HG03354 (cell line): Measurements from ENCODE around the gene NSUN5.

Experiments
- ATAC-seq: cut with Tn5 transposase; IDR thresholded peaks from one replicate; pipeline ENCODE4 v1.9.1; 2021; ENCODE audit warnings: mild to moderate bottlenecking; ENCODE audit not compliant: unreplicated experiment, poor library complexity, severe bottlenecking

NSUN5 gene

DNA sequence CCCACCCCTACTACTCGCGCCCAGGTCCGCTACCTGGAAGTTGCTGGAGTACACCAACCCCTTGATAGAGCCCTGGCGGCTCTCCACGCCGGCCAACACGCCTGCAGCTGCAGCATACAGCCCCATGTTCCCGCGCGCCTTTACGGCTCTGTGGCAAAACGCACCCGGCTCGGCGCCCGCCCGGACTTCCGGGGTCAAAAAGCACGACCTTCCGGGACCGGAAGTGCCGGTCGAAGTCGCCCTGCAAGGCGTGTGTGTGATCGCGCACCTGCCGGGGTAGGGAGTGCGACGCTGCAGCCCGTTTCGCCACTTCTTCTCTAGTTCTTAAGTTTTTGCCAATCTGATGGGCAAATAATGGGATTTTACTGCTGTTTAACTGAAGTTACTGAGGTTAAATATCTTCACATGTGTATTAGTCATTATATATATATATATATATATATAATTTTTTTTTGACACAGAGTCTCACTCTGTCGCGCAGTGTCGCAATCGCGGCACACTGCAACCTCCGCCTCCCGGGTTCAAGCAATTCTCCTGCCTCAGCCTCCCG lies at the start of gene NSUN5:
TSS of gene NSUN5 (minus strand) at position 162 of the 550 bp plus-strand sequence. CDS start at position 126, 36 bp downstream.
- peak; percentile 95 for ATAC-seq

DNA sequence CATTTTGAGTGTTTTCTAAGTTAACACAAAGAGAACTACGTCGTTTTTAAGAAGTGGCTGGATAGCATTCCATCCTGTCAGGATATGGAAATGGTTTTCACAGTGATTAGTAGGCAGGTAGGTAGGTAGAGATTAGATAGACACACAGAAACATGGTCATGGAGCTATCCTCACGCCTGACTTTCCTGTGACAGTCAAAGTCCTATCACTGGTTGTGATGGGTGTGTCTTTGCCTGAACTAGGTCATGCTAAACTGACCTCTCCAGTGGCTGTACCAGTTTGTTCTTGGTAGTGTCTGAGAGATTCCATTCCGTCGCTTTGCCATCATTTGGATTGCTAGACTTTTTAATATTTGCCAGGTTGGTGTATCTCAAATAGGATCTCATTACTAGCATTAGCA lies 47.5 kb upstream of the NSUN5 start:
- ATAC-seq: no peak

DNA sequence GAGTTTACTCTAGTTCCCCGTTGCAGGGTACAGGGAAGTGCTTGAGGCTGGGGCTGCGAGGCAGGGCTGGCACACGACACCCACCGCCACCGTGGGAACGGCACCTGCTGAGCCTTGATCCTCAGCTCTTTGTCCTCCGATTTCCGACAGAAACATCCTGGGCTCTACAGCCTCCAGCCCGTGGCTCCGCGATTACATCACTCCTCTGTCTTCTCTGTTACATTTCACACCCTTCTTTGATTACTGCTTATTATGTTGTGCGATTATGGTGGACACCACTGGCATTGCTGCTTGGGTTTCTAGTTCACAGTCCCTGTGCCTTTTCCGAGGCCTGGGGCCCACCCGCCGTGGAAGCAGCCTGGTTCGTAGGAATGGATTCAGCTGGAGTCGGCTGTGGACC lies 46.2 kb upstream of the NSUN5 start:
- ATAC-seq: no peak

DNA sequence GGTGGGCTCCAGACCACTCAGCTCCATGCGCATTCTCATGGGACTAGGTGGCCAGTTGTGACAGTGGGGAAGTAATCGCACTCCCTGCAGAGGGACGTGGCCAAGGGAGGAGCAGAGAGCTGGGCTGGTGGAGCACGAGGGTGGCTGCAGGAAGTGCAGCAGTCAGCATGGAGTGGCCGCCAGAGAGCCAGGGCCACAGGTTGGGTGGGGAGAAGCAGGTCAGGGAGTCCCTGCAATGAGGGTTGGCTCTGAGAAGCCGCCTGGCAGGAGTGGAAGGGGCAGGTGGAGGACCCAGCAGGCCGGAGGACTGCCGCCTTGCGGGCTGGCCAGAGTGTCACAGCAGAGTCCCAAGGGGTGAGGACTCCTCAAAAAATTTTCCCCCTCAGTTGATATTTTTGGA lies 45.6 kb upstream of the NSUN5 start:
- no peak for ATAC-seq

DNA sequence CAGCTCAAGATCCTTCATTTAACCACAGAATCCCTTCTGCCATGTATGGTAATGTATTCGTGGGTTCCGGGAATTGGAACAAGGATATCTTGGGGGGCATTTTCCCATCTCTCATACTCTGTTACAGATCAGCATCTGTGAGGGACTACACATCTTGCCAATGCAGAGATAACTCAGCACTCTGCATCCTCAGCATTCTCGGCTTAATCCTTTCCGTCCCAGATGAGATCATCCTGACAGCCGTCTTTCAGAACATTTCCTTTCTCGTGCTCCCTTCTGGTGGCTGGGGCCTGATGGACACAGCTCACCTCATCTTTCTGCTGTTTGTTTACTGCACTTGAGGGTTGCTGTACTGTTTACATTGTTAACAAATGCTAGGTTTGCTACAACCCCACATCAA lies 44.6 kb upstream of the NSUN5 start:
- ATAC-seq: no peak

DNA sequence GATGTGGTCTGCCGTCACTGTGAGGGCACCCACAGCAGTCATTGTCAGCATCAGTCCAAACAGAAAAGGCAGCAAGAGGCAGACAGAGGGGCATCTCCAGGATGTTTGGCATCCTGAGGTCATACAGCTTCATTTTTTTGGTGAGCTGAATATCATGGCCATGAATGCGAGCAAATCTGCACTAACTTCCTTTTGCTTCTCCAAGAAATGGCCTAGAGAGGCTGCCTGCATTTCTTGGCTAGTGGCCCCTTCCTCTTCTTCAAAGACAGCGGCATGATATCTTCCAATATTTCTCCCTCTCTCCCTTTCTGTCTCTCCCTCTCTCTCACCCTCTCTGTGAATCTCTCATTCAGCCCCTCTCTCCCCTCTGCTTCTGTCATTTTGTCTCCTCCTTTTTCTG lies 44.2 kb upstream of the NSUN5 start:
- ATAC-seq: no peak

DNA sequence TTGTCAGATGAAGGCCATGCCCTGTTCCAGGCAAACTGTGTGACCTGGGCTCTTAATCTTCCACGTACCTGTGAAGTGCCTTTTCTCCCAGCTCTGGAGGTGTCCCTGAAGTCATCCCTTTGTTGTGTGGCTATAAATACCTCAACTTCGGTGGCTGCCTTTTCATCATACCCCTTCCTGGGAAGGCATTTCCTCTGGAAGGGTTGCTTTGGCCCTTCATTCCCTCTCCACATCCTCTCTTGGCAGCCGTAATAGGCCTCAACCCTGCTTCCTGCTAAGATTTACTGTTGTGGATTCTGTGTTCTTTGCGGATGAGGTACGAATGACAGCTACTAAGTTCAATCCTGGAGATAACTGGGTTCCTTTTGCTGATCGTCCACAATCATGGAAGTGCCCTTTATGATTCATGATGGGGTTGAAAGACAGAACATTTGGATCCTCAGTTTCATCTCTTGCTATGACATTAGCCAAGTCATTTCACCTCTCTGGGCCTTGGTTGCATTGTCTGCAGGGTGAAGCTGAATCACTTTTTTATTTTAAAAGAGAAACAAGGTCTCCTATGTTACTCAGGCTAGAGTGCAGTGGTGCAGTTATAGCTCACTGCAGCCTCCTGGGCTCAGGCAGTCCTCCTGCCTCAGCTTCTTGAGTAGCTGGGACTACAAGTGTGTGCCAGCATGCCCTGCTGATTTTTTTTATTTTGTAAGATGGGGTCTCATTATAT lies 43.0 kb upstream of the NSUN5 start:
- no peak for ATAC-seq

DNA sequence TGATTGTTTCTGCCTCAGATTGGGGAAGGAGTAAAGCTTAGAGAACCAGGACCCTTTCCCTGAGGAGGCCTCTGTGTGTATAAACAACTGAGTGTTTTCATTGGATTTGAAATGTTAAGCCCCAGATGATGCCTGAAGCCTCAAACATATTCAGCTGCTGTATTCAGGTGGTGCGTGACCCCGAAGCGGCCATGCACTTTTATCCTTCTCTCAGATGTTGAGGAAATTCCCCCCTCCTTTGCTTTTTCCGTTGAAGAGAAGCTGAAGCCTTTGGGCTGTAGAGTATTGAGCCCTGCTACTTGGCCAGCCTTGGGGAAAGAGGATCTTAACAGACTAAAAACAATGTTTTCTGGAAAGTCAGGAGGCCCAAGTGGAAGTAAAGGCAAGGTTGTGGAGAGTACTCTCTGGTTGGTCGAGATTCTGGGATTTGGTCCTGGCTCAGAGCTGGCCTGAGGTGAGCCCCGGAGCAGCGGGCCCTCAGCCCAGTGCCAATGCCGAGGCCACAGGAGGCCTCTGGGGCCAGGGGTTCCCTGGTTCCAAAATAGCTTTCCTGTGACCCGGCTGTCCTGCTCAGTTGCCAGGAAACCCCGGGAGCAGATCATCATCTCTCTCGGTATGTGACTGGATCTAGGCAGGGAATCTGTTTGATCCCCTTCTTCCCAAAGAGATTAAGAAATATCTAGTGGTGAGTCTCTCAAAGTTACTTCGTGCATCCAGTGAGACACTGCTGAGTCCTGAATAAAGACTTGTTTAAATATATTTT lies 41.9 kb upstream of the NSUN5 start:
- ATAC-seq: no peak

DNA sequence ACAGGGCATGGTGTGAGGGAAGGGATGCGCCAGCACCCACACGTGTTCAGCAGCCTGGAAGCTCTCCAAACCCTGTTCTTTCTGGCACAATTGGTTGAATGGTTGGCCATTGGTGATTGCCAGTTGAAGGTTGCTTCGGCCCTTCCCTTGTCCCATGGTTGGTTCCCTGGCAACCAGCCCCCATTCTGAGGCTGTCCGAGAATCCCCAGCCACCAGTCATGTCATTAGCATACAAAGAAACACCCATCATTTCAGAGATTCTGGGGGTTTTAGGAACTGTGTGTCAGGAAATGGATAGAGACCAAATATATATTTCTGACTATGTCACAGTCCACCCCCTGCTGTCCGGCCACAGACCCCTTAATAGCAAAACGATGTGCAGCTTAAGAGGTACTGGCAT lies 41.1 kb upstream of the NSUN5 start:
- no peak for ATAC-seq

DNA sequence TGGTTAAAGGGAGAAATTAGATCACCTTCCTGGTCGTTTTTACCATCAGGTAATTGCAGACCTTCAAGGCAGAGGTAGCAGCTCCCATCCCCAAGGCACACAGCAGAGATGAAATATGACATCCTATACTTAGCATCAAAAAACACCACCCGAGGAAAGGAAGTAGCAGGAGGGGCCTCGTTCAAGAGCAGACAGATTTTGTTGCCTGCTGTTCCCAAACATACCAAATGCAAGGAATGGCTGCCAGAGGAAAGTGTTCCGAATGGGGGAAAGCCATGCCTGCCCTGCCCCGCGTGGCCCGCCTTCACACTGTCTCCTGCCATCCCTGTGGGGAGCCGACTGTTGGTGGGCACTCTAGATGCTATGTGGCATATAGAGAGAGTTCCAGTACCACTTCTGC lies 37.3 kb upstream of the NSUN5 start:
- no peak for ATAC-seq

DNA sequence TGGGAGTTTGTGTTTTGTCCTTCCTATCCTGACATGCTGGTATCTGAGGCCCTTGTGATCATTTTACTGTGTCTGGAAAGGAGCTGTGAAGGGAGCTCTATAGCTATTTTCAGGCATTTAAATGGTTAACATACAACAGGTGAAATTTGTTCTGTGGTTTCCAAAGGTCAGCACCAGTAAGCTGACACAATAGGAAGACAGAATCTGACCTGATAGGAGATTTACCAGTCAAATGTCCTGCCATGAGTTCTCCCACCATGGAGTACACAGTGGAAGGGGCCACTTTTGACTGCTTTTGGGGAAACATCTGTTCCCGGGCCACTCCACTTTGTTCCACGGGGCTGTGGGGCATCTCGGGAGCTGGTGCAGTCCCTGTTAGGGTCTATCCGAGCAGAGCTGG lies 36.9 kb upstream of the NSUN5 start:
- no peak for ATAC-seq

DNA sequence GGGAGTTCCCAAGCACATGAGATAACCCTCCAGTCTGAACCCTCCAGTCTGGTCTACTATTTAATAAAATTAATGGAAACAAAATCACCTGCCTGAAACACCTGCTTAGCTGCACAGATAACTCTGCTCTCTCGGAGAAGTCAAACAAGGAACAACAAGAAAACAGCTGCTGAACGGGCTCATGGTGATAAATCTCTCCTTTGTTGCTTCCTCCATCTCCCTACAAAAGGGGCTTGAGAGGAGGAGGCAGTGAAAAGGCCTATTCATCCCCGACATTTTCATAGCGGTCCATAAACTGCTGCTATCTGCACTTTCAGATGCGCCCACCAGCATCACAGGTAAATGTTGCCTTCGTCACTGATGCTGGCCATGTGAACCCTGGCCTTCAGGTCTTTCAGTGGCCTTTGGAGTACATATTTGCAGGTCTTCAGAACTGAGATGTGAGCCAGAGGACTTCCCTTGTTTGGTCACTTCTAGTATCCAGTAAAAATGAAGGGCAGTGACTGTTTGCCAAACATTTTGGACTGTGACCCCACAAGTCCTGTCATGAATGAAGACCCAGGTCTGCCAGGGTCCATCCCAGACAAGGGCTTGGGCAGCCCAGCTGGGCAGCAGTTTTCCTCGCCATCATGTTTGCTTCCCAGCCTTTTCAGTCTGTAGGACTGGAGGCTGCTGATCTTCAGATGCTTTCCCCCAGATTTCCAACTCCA lies 35.2 kb upstream of the NSUN5 start:
- ATAC-seq: no peak

DNA sequence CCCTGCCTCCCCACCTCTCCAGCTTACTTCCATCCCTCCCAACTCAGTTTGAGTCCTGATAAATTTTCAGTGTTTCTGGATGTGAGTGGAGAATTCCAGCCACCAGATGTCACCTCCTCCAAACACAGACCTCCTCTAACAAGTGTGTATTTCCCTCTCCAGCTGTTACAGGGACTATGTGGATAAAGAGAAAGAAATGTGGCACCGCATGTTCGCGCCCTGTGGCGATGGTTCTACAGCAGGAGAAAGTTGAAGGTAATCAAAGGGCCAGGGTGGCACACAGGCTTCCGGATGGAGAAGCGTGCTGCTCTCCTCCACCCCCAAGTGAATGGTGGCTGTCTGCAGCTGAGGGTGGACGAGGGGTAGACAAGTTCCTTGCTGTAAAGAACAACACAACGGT lies 34.0 kb upstream of the NSUN5 start:
- ATAC-seq: no peak

DNA sequence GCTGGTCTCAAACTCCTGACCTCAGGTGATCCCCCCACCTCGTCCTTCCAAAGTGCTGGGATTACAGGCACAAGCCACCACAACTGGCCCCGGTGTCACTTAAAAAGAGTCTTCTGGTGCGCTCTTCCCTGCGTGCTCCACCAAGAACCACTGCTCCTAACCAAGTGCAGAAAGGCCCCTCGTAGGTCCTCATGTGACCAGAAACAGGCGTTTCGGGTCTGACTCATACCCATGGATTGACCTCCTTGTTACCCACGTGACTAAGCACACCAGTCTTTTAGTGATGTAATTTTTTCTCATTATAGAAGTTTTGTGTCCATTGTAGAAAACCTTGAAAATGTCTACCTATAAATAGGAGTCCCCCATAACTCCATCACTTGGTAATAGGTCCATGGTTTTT lies 33.3 kb upstream of the NSUN5 start:
- no peak for ATAC-seq

DNA sequence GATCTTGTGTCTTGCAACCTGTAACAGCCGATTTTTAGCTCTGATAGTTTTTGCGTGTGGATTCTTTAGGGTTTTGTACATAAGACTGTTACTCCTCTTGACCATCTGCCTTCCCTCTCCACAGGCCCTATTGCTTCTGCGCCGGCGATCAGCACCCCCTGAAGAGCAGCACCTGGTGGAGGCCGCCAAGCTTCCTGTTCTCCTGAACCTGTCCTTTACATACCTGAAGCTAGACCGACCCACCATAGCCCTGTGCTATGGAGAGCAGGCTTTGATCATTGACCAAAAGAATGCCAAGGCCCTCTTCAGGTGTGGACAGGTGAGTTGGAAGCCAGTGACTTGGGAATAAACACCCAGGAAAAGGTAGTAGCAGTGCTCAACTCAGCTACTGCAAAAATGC lies 31.9 kb upstream of the NSUN5 start:
- ATAC-seq: no peak

DNA sequence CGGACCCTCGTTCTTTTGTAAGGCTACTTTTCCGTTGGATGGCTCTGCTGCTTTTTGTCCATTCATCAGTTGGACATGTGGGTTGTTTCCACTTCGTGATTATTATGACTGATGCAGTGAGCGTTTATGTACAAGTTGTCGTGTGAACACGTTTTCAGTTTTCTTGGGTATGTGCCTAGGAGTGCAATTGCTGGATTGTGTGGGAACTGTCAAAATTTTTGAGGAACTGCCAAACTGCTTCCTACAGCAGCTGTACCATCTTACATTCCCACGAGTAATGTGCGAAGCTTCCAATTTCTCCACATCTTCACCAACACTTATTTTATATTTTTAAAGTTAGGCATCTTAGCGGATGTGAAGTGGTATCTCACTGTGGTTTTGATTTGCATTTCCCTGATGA lies 29.7 kb upstream of the NSUN5 start:
- ATAC-seq: no peak

DNA sequence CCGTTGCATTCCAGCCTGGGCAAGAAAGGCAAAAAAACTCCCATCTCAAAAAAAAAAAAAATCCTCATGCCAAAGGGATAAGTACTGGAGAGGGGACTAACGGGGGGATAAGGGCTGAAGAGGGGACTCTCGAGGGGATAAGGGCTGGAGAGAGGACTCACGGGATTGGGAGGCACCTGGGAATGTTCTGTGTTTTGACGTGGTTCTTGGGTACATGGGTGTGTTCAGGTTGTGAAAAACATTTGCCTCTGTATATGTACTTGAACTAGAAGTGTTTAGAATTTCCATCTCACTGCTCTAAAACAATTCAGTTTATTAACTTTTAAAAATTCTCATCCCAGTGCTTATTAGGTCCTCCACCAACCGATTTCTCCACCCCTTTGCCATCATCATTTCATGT lies 23.8 kb upstream of the NSUN5 start:
- no peak for ATAC-seq

DNA sequence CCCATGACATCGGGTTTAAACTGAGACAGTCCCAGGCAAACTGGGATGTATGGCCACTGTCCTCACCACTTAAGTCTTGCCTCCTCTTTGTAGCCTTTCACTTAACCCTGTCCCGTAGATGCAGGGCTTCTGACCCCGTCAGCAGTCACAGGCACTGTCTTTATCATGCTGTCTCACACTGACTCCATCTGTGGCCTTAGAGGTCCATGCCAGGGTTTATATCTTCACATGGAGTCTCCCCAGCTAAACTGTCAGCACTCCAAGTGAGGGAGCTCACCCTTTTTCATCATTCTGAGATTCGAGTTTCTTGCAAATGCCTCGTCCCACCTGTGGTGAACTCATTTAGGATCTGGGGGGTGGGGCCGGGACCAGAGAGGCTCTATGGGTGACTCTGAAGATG lies 22.1 kb upstream of the NSUN5 start:
- ATAC-seq: no peak

DNA sequence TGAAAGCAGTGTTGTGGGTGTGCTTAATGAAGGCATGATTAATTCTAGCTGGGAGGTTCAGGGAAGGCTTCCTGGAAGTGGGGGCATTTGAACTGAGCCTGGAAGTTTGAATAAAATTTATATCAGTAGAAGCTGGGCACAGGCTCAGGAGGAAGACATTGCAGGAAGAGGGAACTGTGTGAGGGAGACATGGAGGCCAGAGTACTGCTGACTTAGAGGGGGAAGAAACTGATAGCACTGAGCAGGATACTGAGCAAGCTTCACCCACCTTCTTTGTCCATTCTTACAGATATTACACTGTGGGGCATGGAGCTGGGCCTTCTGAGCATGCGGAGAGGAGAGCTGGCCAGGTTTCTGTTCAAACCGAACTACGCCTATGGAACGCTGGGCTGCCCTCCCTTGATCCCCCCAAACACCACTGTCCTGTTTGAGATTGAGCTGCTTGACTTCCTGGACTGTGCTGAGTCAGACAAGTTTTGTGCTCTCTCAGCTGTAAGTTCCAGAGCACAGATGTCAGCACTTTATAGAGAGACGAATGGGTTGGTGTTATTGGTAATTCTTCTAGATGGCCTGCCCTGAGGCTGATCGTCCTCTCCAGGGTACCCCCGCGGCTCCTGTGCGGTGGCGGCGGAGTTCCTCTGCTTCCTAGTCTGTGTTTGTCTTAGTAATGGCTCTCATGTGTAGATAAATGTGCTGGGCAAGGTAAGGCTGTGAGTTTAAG lies 21.4 kb upstream of the NSUN5 start:
- ATAC-seq: no peak

DNA sequence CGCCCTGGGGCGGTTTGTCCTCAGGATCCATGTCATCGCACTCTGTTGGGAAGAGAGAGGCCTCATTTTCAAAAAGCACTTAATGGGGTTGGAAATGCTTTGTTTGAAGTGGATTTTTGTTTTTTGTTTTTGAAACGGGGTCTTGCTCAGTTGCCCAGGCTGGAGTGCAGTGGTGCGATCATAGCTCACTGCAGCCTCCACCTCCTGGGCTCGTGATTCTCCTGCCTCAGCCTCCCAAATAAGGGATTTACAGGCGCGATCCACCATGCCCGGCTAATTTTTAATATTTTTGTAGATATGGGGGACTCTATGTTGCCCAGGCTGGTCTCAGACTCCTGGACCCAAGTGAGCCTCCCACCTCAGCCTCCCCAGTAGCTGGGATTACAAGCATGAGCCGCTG lies 20.1 kb upstream of the NSUN5 start:
- no peak for ATAC-seq
